ENCODE measurements around the gene AGK. TPM values are rescaled to one million over a fixed set of nuclear protein-coding genes. Genes with fewer than 3 reads are reported as not detected.

The AGK gene
- total RNA-seq, 1 experiment from 2014 or later, result 32.2 TPM

DNA sequence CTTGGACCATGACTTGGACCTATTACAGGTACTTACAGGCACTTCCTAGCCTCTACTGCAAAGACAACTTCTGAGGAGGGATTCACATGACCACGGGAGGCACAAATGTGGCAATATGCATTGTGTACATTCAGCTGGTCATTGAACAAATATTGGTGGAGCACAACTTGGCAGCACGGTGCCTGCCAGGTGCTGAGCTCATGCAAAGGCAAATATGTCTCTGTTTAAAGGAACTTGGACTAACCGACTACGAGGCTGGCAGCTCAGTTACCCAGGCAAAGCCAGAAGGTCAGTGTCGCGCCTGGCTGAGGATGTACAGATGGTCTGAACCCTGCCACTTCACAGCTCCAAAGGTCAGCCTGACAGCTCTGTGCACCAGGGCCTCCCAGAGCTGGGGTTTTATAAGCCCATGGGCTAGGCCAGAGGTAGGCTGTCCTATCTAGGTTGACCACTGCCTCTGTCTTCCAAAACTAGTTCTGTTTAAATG, 144.6 kb downstream of the AGK start:
- ATAC-seq, result no peak
- Mint-ChIP-seq H3K27ac (0 out of 2 replicates have a peak overlapping the region, but pooled peaks have one; percentile 5), H3K4me1 (peaks cover 57% of the 10 kb centered on the region)

DNA sequence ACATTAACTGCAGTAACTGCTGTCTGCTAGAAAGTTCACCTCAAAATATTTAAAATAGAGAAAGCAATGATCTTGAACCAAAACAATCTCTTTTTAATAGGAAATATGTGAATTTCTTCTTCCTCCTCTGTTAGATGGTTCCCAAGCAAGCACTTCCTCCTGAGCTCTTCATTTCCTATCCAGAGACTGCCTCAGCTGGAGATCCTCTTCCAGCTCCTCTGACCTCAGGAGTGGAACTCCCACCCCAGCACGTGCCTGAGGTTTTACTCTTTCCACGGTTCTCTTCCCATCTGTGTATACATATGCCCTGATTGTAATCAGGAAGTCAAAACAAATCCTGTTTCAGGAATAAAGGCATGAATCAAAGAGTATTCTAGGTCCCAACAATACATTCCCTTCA, 145.1 kb downstream of the AGK start:
- TF ChIP-seq, protein P1, sequence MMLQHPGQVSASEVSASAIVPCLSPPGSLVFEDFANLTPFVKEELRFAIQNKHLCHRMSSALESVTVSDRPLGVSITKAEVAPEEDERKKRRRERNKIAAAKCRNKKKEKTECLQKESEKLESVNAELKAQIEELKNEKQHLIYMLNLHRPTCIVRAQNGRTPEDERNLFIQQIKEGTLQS (CRISPR knock-in tag; conservative IDR thresholded peaks at IDR 0.05), result no peak
- no peak for TF ChIP-seq ZNF671 (CRISPR knock-in tag; IDR thresholded peaks at IDR 0.05)
- no peak overlapping the region for H3K4me3 Mint-ChIP-seq
- CTCF ChIA-PET, result interaction anchor here (0.8 kb wide), 1 partner anchor 70 kb away, joined by 3 read pairs; no protein-coding TSS in a partner anchor
- H3K27ac Mint-ChIP-seq, result 0 out of 2 replicates have a peak overlapping the region, but pooled peaks have one; percentile 1
- no peaks in the 10 kb centered on the region for H3K9me3 Mint-ChIP-seq
- H3K27me3 Mint-ChIP-seq (ENCODE audit: low read depth), result no peaks in the 10 kb centered on the region; the same call in 1 of the 2 replicates
- peaks cover 57% of the 10 kb centered on the region for H3K4me1 Mint-ChIP-seq
- DNase-seq (ENCODE audit: low spot score) (no peak), ATAC-seq (no peak)
- H3K36me3 Mint-ChIP-seq, result no peaks in the 10 kb centered on the region
- POLR2A ChIA-PET, result no interaction called here

More for the DNA sequence above, 144.6 kb downstream of the AGK start:
- Mint-ChIP-seq H3K27me3 (ENCODE audit: low read depth) (no peaks in the 10 kb centered on the region; the same call in 1 of the 2 replicates), H3K9me3 (no peaks in the 10 kb centered on the region), H3K36me3 (no peaks in the 10 kb centered on the region), H3K4me3 (no peak overlapping the region)
- no peak for DNase-seq (ENCODE audit: low spot score)
- POLR2A ChIA-PET, result no interaction called here
- CTCF ChIA-PET, result interaction anchor here (0.7 to 0.8 kb wide), 2 partner anchors 42 to 70 kb away, joined by 3 read pairs; partner anchors contain the start of gene SSBP1
- TF ChIP-seq JUN (CRISPR knock-in tag; IDR thresholded peaks at IDR 0.05), result no peak
- no peak for TF ChIP-seq ZNF671 (CRISPR knock-in tag; IDR thresholded peaks at IDR 0.05)
- TF ChIP-seq ZNF416 (CRISPR knock-in tag; IDR thresholded peaks at IDR 0.05), result no peak
- TF ChIP-seq JAZF1 (CRISPR knock-in tag; IDR thresholded peaks at IDR 0.05), result no peak
- TF ChIP-seq SMAD3 (CRISPR knock-in tag; IDR thresholded peaks at IDR 0.05; ENCODE audit: borderline replicate concordance), result no peak
- TF ChIP-seq MYBL2 (CRISPR knock-in tag; IDR thresholded peaks at IDR 0.05), result no peak
- TF ChIP-seq HMGA2 (CRISPR knock-in tag; IDR thresholded peaks at IDR 0.05), result no peak
- no peak for TF ChIP-seq RORB (CRISPR knock-in tag; IDR thresholded peaks at IDR 0.05)

DNA sequence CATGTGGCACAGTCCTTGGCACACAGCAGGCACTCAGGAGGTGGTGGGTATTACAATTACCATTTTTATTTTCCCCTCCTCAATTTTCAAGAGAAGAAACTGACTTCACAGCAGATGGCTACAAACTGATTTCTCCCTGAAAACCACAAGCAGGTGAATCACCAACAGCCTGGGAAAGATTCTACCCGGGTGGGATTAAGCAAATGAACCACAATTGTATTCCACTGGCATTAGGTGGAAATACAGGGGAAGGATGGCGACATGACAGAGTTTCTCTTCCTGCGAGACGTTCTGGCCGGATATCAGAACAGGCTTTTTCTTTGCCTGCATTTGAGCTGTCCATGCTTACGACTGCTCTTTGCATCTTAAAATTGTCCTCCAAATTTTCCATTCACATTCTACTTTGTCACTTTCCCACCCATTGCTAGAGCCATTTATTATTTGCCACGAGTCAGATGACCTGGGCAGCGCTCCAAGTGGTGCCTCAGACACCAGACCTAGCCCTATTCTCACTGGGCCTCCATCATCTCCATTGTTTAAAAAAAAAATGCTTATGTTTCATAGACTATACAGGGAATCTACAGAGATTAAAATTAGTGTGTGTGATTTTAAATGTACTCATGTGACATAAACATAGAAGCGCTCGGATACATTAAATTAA, 146.1 kb downstream of the AGK start:
- ChIA-PET POLR2A (no interaction called here), CTCF (no interaction called here)
- no peak for DNase-seq (ENCODE audit: low spot score)
- Mint-ChIP-seq H3K36me3 (no peaks in the 10 kb centered on the region), H3K4me1 (peaks cover 49% of the 10 kb centered on the region), H3K27me3 (ENCODE audit: low read depth) (peaks cover 1% of the 10 kb centered on the region; the same call in 1 of the 2 replicates), H3K27ac (no peak overlapping the region), H3K4me3 (no peak overlapping the region), H3K9me3 (no peaks in the 10 kb centered on the region)
- no peak for ATAC-seq
- TF ChIP-seq PRDM15 (CRISPR knock-in tag; IDR thresholded peaks at IDR 0.05), result no peak
- no peak for TF ChIP-seq NR2C2 (CRISPR knock-in tag; IDR thresholded peaks at IDR 0.05)
- no peak for TF ChIP-seq SMAD4 (CRISPR knock-in tag; IDR thresholded peaks at IDR 0.05)
- TF ChIP-seq, protein P2, sequence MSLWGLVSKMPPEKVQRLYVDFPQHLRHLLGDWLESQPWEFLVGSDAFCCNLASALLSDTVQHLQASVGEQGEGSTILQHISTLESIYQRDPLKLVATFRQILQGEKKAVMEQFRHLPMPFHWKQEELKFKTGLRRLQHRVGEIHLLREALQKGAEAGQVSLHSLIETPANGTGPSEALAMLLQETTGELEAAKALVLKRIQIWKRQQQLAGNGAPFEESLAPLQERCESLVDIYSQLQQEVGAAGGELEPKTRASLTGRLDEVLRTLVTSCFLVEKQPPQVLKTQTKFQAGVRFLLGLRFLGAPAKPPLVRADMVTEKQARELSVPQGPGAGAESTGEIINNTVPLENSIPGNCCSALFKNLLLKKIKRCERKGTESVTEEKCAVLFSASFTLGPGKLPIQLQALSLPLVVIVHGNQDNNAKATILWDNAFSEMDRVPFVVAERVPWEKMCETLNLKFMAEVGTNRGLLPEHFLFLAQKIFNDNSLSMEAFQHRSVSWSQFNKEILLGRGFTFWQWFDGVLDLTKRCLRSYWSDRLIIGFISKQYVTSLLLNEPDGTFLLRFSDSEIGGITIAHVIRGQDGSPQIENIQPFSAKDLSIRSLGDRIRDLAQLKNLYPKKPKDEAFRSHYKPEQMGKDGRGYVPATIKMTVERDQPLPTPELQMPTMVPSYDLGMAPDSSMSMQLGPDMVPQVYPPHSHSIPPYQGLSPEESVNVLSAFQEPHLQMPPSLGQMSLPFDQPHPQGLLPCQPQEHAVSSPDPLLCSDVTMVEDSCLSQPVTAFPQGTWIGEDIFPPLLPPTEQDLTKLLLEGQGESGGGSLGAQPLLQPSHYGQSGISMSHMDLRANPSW (CRISPR knock-in tag; conservative IDR thresholded peaks at IDR 0.05; ENCODE audit: low read depth), result no peak
- TF ChIP-seq, protein P3, sequence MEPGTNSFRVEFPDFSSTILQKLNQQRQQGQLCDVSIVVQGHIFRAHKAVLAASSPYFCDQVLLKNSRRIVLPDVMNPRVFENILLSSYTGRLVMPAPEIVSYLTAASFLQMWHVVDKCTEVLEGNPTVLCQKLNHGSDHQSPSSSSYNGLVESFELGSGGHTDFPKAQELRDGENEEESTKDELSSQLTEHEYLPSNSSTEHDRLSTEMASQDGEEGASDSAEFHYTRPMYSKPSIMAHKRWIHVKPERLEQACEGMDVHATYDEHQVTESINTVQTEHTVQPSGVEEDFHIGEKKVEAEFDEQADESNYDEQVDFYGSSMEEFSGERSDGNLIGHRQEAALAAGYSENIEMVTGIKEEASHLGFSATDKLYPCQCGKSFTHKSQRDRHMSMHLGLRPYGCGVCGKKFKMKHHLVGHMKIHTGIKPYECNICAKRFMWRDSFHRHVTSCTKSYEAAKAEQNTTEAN (CRISPR knock-in tag; IDR thresholded peaks at IDR 0.05), result no peak
- no peak for TF ChIP-seq ZNF423 (CRISPR knock-in tag; IDR thresholded peaks at IDR 0.05)
- TF ChIP-seq NR3C1 (CRISPR knock-in tag; conservative IDR thresholded peaks at IDR 0.05; ENCODE audit: low read depth), result no peak
- no peak for TF ChIP-seq PREB (CRISPR knock-in tag; IDR thresholded peaks at IDR 0.05; ENCODE audit: borderline replicate concordance)
- TF ChIP-seq, protein P4, sequence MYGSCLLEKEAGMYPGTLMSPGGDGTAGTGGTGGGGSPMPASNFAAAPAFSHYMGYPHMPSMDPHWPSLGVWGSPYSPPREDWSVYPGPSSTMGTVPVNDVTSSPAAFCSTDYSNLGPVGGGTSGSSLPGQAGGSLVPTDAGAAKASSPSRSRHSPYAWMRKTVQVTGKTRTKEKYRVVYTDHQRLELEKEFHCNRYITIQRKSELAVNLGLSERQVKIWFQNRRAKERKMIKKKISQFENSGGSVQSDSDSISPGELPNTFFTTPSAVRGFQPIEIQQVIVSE (CRISPR knock-in tag; IDR thresholded peaks at IDR 0.05; ENCODE audit: borderline replicate concordance), result no peak
- no peak for TF ChIP-seq USF2 (CRISPR knock-in tag; IDR thresholded peaks at IDR 0.05)
- no peak for TF ChIP-seq GABPB1 (CRISPR knock-in tag; IDR thresholded peaks at IDR 0.05)
- no peak for TF ChIP-seq CREM (CRISPR knock-in tag; IDR thresholded peaks at IDR 0.05)
